HFF-Myc (cell line): ENCODE measurements around the gene RHOBTB3.
"Not testable (repeated sequence)": the region's sequence is repeated elsewhere in the genome, so short reads cannot be mapped to it uniquely, and the experiment has no call there.

Source experiments
- DNase-seq: peaks from one replicate; pipeline ENCODE4 v3.0.0-alpha.2; 2011; ENCODE audit warnings: low read depth; ENCODE audit errors: extremely low read depth
- H3K4me3 ChIP-seq: replicated peaks from 2 replicates; pipeline ENCODE4 v1.5.1; 2011; ENCODE audit warnings: low read depth, mild to moderate bottlenecking, control low read depth, low read length
- CTCF ChIP-seq: IDR thresholded peaks from 2 replicates; pipeline ENCODE4 v1.5.1; 2012; ENCODE audit warnings: mild to moderate bottlenecking, low read depth, low read length, control low read depth; ENCODE audit errors: missing control alignments

RHOBTB3 gene

DNA sequence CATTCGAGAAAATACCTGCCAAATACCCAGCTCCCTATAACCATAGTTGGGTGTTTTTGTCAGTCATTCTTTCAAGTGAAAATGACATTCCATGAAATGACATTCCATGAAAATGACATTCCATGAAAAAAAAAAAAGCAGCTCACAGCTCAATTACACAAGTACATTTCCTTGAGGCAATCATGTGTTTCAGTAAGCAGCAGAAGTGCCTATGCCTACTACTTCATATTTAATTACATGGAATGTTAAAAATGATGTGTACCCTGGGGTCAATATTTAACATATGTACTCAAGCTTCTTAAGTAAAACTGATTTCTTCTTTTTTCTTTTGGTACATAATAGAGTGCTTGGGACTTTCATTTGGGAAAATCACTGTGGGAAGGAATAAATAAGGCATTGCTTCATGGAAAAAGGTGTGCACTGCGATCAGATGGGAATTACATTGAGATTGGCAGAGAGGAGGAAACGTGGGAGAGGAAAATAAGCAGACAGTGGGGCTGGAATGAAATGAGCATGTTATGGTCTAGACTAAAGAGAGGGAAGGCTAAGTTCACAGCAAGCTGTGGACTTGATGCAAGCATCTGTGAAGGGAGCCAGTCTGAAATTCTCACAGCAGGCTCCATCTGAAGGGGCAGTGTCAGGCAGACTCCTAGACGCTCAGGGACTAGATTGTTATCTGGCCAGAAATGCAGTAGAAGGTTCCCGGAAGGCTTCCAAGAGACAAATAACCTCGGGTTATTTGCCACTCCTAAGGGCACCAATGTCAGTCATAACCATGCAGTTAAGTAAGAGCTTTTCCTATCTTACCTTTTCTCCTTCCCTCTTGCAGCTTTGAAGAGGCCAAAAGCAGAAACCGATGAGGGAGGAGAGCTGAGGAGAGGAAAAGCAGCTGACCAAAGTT, 33.1 kb upstream of the RHOBTB3 start:
- no peak for TF ChIP-seq CTCF
- no peak for DNase-seq
- H3K4me3 ChIP-seq: no peak overlapping the region

GRCh38 chr5:95699337-95699736, 31.8 kb upstream of the RHOBTB3 start:
- DNase-seq: no peak
- H3K4me3 ChIP-seq: no peak overlapping the region
- TF ChIP-seq CTCF: no peak

DNA sequence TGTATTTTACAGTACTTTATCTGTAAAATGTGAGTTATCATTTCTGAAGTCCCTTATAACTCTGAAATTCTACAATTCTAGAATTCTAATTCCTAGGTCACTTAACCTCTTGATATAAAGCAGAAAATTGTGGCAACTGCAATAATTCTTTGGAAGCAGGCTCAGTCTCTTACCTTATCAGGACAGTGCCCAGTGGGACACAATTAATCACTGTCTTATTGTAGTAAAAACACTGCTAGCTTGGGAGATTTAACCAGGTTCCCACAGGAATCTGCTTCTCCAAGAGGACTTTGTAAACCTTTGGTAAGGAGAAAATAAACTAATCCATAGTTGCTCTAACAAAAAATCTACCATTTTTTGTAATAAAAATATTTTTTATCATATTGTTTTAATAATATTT, 30.1 kb upstream of the RHOBTB3 start:
- TF ChIP-seq CTCF: no peak
- no peak for DNase-seq
- no peak overlapping the region for H3K4me3 ChIP-seq

- no peak for TF ChIP-seq CTCF
- H3K4me3 ChIP-seq: no peak overlapping the region
- no peak for DNase-seq
Measured at GRCh38 chr5:95704150-95704549, 27.0 kb upstream of the RHOBTB3 start.

GRCh38 chr5:95706196-95706595, 24.9 kb upstream of the RHOBTB3 start:
- H3K4me3 ChIP-seq, DNase-seq: not testable (repeated sequence)

- TF ChIP-seq CTCF: no peak
- DNase-seq: no peak
- no peak overlapping the region for H3K4me3 ChIP-seq
Measured at GRCh38 chr5:95707055-95707454, 24.1 kb upstream of the RHOBTB3 start.

DNA sequence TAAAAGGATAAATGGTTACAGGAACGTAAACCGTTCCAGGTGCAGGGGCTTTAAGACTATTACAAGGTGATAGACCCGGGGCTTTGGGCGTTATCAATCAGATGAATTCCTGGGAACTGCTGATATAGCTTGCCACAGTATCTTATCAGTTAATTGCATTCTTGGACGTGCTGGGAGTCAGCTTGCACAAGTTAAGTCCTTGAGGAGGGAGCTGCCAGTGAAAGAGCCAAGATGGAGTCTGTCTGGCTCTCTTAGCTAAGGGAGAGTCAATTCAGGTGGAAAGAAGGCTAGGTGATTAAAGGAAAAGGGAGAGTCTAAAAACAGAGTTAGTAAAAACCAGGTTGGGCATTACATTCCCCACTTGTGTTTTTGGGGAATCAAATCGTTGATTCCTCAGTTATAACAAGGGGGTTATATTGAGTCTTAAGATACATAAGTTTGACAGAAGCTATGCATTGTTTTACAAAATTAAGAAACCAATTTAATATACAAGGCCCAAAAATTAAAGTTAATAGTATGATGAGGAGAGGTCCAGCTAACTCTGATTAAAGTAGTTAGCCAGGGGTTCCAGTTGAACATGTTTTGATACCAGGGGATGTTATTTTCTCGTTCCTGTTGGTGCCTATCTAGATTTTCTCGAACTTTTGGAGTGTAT, 23.5 kb upstream of the RHOBTB3 start:
- not testable (repeated sequence) for H3K4me3 ChIP-seq, DNase-seq
